ENCODE measurements around the gene STBD1. TPM values are rescaled to one million over a fixed set of nuclear protein-coding genes. Genes with fewer than 3 reads are reported as not detected.

Gene STBD1
- total and polyA plus RNA-seq, 9 of the 15 experiments (the other 6 are each of a cell fraction or from before 2014, with no cell fraction given): 0.08 to 0.64 (median 0.27) TPM; not detected in 2

GRCh38 chr4:76301068-76301774 is 5.3 kb upstream of the STBD1 start (continued):
- no peak for TF ChIP-seq MXD1 (CRISPR knock-in tag; IDR thresholded peaks at IDR 0.05; ENCODE audit: borderline replicate concordance, poor library complexity, severe bottlenecking)
- TF ChIP-seq SAFB (IDR thresholded peaks at IDR 0.05; ENCODE audit: borderline replicate concordance, low read depth, low read length): no peak
- no peak for TF ChIP-seq ZNF217 (CRISPR knock-in tag; IDR thresholded peaks at IDR 0.05)
- TF ChIP-seq, protein P1, sequence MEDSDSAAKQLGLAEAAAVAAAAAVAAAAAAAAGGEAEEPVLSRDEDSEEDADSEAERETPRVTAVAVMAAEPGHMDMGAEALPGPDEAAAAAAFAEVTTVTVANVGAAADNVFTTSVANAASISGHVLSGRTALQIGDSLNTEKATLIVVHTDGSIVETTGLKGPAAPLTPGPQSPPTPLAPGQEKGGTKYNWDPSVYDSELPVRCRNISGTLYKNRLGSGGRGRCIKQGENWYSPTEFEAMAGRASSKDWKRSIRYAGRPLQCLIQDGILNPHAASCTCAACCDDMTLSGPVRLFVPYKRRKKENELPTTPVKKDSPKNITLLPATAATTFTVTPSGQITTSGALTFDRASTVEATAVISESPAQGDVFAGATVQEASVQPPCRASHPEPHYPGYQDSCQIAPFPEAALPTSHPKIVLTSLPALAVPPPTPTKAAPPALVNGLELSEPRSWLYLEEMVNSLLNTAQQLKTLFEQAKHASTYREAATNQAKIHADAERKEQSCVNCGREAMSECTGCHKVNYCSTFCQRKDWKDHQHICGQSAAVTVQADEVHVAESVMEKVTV (CRISPR knock-in tag; IDR thresholded peaks at IDR 0.05): no peak
- TF ChIP-seq ETV1 (tag; conservative IDR thresholded peaks at IDR 0.05; ENCODE audit: low read depth): no peak
- peak; percentile 75; the same call in 1 of the 2 replicates for TF ChIP-seq CEBPG (CRISPR knock-in tag; IDR thresholded peaks at IDR 0.05)
- peak in 1 of 2 experiments; percentile 56; a peak in 2 of 4 replicates for TF ChIP-seq CEBPG (tag; conservative IDR thresholded peaks at IDR 0.05 in 1 of 2, IDR thresholded peaks at IDR 0.05 in 1 of 2)
- no peak for TF ChIP-seq NR3C1 (CRISPR knock-in tag; IDR thresholded peaks at IDR 0.05)
- TF ChIP-seq SRSF9 (IDR thresholded peaks at IDR 0.05; ENCODE audit: borderline replicate concordance, low read depth, low read length): no peak
- no peak for TF ChIP-seq ZNF668 (CRISPR knock-in tag; IDR thresholded peaks at IDR 0.05)
- no peak for TF ChIP-seq ZNF184 (CRISPR knock-in tag; IDR thresholded peaks at IDR 0.05)
- no peak for TF ChIP-seq KLF1 (tag; IDR thresholded peaks at IDR 0.05)
- TF ChIP-seq, protein P2, sequence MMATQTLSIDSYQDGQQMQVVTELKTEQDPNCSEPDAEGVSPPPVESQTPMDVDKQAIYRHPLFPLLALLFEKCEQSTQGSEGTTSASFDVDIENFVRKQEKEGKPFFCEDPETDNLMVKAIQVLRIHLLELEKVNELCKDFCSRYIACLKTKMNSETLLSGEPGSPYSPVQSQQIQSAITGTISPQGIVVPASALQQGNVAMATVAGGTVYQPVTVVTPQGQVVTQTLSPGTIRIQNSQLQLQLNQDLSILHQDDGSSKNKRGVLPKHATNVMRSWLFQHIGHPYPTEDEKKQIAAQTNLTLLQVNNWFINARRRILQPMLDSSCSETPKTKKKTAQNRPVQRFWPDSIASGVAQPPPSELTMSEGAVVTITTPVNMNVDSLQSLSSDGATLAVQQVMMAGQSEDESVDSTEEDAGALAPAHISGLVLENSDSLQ (IDR thresholded peaks at IDR 0.05): peak; percentile 78; the same call in 1 of the 2 replicates
- peak; percentile 59; the same call in 1 of the 2 replicates for TF ChIP-seq ZNF23 (CRISPR knock-in tag; IDR thresholded peaks at IDR 0.05)
- TF ChIP-seq NBN (IDR thresholded peaks at IDR 0.05; ENCODE audit: low read depth): peak; percentile 81; the same call in 1 of the 2 replicates
- TF ChIP-seq JUNB (CRISPR knock-in tag; conservative IDR thresholded peaks at IDR 0.05): no peak
- no peak for TF ChIP-seq ZNF778 (CRISPR knock-in tag; IDR thresholded peaks at IDR 0.05)
- TF ChIP-seq TAF9B (IDR thresholded peaks at IDR 0.05; ENCODE audit: partially characterized antibody): no peak
- TF ChIP-seq ZBTB43 (CRISPR knock-in tag; IDR thresholded peaks at IDR 0.05): no peak; the same call in 1 of the 2 replicates
